ENCODE measurements around the gene EHD3.

Gene EHD3

DNA sequence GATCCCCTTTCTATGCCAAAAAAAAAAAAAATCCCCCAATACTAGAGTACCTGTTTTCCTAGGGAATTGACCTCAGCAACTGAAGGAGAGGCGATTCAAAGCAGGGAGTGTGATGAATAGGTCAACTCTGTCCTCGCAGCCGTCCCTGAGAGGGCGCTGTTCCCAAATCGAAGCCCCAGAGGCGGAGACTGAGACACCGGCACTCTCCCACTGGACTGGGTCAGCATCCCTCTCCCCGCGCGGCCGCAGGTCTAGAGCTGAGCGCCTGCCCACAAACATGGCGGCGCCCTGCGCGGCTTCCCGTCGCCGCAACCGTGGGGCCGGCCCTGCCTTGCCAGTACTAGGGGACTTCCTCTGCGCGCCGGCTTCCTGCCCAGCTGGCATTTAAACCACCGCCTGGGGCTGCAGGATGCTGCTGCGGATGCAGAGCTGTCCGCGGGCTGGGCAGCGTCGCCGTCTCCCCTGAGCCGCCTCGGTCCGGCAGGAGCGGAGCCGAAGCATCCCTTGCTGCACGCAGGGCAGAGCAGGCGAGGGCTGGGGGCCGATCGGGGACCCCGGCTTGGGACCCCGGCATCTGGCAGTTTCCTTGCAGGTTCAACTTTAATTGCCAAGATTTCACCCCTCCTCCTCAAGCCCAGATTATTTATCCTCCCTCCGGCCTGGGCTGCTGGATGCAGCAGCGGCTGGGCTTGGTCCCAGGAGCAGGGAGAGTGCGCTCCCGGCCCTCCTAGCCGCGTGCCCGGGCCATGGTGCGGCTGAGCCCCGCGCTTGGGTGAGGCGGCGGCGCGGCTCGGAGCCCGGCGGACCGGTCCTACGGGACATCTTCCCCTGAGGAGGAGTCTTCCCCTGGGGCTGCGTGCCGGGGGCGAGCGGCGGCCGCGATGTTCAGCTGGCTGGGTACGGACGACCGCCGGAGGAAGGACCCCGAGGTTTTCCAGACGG, at the start of gene EHD3:
Gene EHD3 (plus strand): TSS at position 412 of the 942 bp plus-strand sequence. CDS start 470 bp downstream, at position 882.
- DNase-seq = peak; percentile 82

DNA sequence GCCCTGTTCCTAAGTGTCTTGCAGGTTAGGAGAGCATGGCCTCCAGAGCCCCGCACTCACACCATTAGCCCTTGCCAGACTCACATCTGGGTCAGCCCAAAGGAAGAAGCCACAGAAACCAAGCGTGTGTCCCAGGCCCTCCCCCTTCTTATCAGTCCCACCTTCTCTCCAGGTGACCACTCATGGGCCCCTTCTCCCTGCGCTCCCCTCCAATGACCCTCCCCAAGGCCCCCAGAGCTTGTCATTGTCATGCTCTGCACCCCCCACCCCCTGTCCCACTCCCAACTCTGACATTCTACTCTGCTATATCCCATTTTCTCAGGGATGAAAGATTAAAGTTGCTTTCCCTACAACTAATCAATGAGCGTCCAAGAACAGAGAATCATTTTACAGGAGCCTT, 46.8 kb upstream of the EHD3 start:
- DNase-seq = no peak

DNA sequence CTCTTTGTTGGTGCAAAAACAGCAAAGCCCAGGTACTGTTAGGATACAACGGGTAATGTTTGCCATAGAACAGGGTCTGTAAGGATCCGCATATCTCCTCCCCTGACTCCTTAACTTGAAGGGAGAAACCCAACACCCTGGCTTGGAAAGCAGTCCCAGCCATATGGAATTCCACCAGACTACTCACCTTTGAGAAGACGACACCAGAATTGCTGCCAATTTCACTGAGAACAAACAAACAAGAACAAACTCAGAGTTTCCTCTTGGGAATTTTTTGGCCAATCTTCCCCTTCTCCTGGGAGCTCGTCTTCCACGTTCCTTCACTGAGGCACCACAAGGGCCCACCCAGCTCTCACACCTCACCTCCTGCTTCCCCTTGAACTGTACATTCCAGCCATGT, 45.8 kb upstream of the EHD3 start:
- no peak for DNase-seq

DNA sequence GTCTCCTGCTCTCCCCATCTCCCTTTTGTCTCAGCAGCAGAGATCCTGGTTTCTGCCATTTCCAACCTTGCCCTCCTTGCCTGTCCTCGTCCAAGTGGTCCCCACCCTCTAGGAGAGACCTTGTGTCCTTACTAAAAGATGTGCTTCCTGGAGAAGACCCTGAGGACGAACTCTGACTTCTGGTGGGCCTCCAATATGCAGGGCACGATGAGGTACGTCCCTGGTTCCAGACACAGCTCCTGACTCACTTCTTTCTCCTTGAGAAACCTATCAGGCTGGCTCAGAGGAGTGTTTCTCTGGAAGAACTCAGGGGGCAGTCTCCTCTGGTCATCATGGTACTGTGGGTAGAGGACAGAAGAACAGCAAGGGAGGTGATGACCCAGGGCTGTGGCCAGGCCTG, 44.8 kb upstream of the EHD3 start:
- DNase-seq = no peak

DNA sequence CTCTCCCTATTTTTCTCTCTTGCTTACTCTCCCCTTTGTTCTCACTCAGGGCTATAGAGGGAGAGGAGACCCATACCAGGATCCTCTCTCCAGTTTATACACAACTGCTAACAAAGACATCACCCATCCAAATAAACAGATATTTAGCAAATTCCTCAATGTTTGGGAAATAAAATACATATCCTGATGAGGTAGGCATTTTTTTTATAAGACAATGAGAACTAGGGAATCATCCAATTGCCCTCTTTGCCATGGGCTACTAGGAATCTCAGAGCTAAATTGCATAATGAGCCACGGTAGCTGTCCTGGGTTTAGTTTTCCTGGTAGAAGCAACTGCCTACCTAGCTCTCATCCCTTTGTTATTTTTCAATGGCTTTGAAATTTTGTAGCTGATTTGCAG, 43.8 kb upstream of the EHD3 start:
- DNase-seq = no peak

DNA sequence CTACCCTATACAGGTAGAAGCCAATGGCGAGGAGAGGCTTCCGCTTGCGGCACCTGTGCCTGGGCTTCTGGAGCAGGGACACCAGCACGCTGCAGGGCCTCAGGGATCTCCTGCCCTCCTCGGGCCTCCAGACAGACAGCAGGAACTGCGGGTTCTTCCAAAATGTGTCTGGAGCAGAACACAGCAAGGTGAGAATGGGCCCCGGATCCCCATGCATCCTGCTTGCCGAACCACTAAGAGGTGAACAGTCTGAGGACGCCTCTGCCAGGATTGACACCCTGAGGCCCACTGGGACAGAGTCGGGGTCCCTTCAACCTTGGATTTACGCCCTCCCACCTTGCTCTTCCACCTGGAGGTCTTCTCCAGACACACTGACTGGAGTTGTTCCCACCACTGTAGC, 42.0 kb upstream of the EHD3 start:
- DNase-seq = no peak

DNA sequence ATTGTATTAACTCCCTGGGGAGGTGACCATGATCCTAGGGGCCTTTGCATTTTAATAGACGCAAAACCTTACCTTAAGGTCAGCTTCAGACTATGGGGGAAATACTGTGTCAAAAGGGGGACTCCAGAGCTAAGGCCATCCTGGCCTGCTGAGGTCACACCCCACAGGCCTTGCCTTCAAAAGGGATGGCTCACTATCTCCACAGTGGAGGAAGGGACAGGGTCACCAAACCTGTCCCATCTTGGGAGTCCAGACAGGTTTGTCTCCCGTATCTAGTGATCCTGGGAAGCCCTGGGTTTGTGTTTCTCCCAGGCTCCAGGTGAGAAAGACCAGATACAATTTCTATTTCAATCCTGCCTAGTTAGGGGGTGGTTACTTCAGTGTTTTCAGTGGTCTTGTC, 41.6 kb upstream of the EHD3 start:
- no peak for DNase-seq

DNA sequence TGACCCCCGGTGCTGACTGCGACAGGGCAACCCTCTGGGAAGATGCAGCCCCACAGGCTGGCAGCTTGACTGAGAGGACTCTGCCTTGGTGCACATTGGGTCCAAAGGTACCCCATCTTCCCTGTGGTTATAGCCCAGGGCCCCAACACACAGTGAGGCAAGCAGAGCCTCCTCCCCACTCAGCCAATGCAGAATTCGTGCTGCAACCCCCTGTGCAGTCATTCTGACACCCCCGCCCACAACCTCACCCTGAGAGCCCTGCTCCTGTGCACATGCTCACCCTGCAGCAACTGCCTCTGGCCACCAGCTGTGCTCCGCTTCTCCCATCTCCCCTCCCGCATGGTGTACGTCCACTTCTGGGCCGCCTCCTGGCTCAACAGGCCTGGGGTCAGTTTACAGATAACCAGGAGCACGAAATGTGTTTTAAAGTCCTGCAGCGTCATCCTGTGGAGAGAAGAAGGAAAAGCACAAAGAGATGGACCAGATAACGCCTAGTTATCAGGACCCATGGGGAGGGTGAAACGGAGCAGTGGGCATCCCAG, 41.0 kb upstream of the EHD3 start:
- no peak for DNase-seq

DNA sequence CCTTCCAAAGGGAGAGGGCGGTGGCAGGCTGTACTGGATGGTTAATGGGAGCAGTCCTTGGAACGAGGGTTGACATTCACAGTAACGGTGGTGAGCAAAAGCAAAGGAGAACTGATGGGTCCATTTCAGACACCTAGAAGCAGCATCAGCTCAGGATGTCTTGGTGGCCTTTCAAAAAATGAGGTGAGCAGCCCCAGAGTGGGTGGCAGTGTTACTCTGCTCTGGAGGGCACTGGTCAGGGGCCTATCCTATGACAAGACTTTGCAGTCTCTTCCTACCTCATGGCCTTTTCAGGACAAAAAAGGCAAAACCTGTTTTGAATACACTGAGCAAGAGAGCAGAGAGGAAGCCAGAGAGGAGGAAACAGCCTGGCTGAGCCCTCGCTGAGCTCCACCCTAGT, 40.1 kb upstream of the EHD3 start:
- DNase-seq = no peak

DNA sequence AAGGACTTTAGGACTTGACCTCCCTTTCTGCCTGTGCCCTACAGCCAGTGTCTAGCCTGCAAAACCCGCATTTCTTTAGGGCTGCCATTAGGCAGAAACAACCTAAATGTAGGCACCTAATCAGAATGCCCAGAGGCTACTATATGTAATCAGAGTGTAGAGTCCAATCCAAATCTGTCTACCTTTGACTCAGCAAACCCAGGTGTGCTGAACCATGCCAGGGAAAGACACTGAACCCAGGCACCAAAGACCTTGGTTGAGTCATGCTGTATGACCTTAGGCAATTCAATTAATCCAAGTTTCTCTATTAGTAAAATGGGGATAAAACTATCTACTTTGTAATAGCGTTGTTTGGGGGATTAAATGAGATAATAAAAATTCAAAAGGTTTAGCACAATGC, 37.3 kb upstream of the EHD3 start:
- DNase-seq = no peak

DNA sequence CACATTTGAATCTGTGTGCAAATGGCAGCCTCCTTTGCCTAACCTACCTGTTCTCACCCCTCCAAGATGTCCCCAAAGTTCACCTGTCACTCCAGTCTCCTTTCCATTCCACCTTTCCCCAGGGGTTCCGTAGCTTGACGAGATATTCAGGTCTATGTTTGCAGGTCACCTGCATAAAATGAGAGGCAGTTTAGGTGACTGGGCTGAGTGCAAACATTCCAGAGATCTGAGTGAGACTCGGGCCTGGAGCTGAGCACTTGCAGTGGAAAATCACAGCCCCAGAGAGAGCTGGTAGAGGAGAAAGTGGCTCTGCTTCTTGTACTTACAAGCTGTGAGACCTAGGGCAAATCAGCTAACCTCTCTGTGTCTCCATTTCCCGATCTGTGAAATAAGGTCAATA, 36.8 kb upstream of the EHD3 start:
- DNase-seq = no peak

DNA sequence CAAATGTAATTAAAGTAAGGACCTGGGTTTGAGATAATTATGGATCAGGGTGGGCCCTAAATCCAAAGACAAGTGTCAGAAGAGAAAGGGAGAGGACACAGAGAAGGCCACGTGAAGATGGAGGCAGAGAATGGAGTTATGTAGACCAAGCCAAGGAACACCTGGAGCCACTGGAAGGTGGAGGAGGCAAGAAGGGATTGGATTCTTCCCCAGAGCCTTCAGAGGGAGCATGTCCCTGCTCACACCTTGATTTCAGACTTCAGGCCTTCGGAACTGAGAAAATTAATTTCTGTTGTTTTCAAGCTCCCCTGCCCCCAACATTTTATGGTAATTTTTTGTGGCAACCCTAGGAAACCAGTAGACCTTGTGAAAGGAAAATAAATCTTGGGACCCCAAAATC, 36.3 kb upstream of the EHD3 start:
- no peak for DNase-seq

DNA sequence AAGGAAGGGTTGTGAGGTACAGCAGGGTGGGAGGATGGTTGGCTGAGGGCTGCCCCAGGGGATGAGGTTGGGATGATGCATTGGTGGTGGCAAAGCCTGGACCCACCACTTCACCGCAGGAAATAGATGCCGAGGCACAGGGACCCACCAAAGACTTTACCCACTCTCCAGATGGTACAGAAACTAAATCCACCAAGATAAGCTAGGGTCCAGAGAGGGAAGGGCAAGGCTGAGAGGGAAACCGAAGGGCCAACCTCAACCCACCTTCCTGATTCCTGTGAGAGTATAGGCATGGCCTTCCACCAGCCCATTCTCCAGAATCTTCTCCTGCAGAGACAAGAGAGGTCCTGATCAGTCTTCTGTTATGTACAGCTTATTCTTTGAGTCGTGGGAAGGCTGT, 34.7 kb upstream of the EHD3 start:
- no peak for DNase-seq

DNA sequence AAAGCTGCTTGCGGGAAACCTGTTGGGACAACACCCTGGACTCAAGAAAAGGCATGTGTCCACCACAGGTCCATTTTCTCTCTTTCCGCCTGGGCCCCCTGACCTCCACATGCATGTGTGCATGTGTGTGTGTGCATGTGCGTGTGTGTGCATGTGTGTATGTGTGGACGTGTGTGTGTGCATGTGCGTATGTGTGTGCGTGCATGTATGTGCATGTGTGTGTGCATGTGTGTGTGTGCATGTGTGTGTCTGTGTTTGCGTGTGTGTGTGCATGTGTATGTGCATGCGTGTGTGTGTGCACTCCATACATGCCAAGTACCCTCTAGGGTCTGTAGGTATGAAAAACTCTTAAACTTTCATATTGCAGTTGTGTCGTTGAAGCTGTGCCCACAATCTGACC, 33.0 kb upstream of the EHD3 start:
- no peak for DNase-seq

DNA sequence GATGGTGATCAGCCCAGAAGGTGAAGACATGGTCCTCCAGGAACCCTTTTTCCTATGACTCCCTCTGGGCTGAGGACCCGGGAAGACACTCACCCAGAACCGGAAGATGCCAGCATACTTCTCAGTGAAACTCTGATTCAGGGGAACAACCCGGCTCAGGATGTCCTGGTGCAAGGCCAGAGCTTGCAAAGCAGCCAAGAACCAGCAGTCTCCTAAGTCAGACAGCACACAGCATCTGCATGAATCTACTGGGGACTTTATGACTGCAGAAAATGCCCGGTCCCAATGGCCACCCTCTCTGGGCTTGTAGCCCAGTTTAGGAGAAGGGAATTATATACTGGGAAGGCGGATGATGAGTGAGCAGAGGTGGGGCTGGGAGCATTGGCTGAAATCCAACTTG, 31.9 kb upstream of the EHD3 start:
- DNase-seq = no peak

DNA sequence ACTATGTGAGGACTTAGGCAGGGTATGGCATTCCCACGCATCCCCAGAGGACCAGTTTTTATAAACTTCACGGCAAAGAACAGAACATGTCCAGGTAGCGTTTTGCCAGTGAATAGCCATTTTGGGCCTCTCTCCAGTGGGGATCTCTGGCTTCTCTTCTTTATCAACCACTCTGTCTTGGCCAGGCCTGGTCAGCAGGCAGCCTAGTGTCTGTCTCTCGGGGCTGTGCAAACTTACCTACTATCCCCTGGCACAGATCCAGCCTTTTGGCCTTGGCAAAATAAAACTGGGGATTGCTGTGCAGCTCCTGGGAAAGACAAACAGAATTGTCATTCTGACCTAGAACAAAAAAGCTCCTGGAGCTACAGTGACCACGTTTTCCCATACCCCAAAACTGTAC, 31.1 kb upstream of the EHD3 start:
- no peak for DNase-seq

DNA sequence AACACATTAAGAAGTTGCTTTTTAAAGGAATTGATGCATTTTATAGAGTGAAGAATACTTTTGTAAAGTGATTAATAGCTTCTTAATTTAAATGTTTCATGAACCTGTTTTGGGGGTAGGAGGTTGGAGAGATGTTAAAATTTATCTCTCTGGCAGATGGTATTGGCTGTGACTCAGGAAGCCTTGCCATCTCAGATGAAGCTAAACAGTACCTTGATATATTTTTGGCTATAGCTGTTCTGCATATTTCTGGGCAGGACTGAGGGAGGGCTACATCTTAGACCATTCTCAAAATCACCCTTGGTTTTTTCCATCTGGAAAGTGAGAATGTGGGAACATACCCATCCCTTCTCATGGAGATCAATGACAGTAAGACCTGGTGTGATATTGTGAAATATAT, 30.0 kb upstream of the EHD3 start:
- DNase-seq = no peak

DNA sequence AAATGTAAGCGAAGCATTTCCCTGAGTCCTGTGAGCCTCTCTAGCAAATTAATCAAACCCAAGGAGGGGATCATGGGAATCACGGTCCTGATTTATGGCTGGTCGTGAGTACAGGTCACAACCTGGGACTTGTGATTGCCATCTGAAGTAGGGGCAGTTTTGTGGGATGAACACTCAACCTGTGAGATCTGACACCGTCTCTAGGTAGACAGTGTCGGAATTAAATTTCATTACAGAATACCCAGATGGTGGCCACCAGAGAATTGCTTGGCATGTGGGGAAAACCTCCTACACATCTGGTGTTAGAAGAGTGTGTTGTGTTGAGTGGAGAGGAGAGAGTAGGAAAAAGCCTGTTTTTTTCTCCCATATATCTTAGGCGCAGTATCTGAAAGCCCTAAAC, 29.2 kb upstream of the EHD3 start:
- DNase-seq = no peak

DNA sequence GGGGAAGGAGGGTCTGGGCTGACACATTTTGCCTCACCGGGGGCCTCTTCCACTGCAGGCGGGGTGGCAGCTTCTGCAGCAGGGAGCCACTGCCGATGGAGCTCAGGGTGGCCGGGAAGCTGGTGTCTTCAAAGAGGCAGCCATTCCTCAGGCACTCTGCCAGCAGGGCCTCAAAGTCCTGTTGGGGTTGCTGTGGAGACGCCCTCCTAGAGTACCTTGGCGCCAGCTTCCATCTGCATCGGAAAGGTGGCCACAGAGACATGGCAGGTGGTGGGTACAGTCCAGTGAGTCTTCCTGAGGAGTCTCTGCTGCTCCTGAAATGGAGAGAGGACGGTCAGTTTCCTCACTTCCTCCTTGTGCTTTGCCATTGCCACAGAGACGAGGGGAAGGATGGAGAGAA, 28.8 kb upstream of the EHD3 start:
- no peak for DNase-seq

DNA sequence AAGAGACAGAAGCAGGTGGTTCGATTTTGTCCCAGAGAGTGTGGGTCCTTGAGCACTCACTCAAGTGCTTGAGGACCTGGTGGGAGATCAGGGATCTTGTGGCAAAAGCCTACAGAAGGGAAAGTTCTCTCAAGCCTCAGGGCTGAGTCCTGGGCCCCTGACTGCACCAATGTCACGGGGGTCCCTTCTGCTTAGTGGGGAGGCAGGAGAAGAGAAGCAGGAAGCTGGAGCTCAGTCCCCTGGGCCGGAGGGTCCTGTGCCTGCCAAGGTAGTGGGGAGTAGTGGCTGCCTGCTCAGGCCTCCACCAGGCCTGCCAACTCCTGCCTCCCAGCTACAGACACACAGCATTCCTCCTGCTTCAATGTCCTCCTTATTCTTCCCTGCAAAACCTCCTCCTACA, 28.3 kb upstream of the EHD3 start:
- no peak for DNase-seq

DNA sequence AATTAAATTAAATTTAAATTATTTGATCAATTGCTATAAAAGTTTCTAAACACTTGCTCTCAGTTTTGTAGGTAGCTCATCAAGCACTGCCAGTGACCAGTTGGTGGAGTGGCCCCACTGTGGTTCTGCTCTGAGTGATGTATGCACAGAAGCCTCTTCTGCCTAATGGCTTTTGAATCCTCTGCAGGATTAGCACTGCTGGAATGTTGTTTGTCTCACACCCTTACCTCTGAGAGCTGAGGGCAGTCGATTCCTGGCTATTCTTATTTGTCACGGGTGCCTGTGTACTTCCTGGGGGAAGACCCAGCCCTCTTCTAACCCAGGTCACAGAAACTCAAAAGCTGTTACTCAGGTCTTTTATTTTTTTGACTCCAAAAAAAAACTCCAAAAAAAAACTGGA, 26.2 kb upstream of the EHD3 start:
- no peak for DNase-seq

DNA sequence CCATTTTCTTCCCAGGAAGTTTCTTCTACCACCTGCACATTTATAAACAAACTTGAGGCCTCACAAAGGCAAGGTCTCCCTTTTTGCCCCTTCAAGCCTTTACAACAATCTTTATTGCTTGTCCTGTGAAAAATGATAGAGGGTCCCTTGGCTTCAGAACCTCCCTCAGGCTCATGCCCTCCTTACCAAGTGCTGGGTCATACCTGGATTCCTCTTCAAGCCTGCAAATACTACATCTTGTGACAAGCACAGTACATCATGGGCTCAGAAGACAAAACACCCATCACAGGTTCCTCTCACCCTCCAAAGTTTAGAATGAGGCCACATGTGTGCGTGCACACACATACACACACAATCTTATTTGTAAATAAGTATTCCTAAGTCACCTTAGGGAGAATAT, 25.7 kb upstream of the EHD3 start:
- DNase-seq = no peak

DNA sequence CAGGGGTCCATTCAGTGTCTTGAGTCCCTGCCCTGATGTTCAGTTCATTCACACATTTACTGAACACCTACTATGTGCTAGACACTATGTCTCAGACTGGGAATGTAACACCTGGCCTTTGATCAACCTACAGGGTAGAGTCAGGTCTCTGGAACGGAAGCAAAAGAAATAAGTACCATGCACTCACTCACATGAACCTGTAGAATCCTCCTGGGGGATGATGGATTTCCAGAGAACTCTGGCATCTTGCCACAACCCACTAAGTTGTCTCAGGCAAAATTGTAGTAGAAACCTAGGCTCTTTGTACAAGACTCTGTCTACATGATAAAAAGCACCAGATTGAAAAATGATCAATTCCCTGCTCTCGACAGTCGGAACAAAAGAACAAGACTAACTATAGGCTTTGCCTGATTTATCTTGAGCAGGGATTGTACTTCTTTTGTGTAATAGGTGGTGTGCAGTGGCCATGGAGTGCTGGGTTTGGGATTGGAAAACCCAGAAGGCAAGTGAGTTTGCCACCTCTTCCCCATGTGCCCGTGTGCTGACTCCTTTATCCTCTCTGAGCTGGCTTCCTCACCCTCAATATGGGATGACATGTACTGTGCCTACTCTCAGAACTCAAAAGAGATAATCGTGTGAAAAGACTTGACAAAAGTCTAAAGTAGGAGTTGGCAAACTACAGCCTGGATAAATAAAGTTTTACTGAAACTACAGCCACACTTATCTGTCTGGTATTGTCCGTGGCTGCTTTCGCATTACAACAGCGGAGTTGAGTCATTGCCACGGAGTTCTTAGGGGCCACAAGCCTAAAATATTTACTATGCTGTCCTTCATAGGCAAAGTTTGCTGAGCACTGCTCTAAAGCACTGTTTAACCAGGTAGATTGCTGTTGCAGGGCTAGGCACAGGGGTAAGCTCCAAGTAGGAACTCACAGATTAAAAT, 21.0 kb upstream of the EHD3 start:
- DNase-seq = no peak

Measured in activated naive CD4-positive, alpha-beta T cell treated with Interleukin-2 at 50 U/mL for 16 hours (primary cell).